Stimulated activated naive CD8-positive, alpha-beta T cell treated with anti-CD3 and anti-CD28 coated beads, Interleukin-15, amount 100 ng/mL, for 72 hours (primary cell): ENCODE results near the gene KCNK7.

ENCODE experiments used
- ATAC-seq: fragments of 150-1000 bp; cut with Tn5 transposase; 2 replicates; pipeline ENCODE4 v1.10.0; 2021; ENCODE audit warnings: mild to moderate bottlenecking, moderate library complexity
- DNase-seq, 2 donors: peaks; one replicate each; pipeline ENCODE4 v3.0.0; 2021 to 2022
- H3K27ac Mint-ChIP-seq, 2 donors: one replicate each; pipeline ENCODE4 v1.8.0; 2022; ENCODE audit warnings: mild to moderate bottlenecking in 2 of 2, mixed read lengths in 2 of 2, moderate library complexity in 2 of 2
- H3K27me3 Mint-ChIP-seq: one replicate; pipeline ENCODE4 v1.8.0; 2022; ENCODE audit warnings: mixed read lengths
- H3K4me1 Mint-ChIP-seq: one replicate; pipeline ENCODE4 v1.8.0; 2022; ENCODE audit warnings: mild to moderate bottlenecking, mixed read lengths
- H3K4me3 Mint-ChIP-seq, 2 donors: one replicate each; pipeline ENCODE4 v1.8.0; 2022; ENCODE audit warnings: mild to moderate bottlenecking in 2 of 2, mixed read lengths in 2 of 2, moderate library complexity in 1 of 2
- H3K9me3 Mint-ChIP-seq, 2 donors: one replicate each; pipeline ENCODE4 v1.8.0; 2022; ENCODE audit warnings: mixed read lengths in 2 of 2

The KCNK7 gene

DNA sequence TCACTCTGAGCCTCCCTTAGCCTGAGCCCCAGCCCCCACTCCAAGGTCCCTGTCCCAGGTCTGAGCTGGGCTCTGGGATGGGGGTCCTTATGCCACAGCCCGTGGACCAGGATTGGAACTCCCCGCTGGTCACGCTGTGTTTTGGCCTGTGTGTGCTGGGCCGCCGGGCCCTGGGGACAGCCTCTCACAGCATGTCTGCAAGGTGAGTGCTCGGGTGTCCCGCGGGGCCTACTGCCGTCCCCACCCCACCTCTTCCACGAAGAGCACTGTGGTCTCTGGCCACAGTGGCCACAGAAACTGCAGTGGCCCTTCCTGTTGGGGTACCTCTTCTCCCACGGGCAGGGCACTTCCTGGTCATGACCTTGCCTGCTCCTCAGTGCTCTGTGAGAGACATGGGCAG is 38.8 kb upstream of the KCNK7 start:
- Mint-ChIP-seq H3K27me3 (no peaks in the 10 kb centered on the region), H3K4me3 (no peak overlapping the region), H3K4me1 (peaks cover 46% of the 10 kb centered on the region), H3K9me3 (no peaks in the 10 kb centered on the region), H3K27ac (peak overlapping the region in 1 of 2 donors; percentile 69)
- DNase-seq, result no peak
- ATAC-seq, result no peak

DNA sequence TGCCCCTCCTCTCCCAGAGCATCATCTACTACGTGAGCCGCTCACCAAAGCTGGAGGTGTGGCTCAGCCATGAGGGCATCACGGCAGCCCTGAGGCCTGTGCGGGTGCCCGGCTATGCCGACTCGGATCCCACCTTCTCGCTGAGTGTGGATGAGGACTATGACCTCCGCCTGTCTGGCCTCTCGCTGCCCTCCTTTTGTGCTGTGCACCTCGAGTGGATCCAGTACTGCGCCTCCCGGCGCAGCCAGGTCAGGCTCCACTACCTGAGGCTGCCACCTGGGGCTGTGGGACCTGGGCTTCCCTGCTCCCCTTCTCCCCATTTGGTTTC is 38.5 kb upstream of the KCNK7 start:
- Mint-ChIP-seq H3K27ac (peak overlapping the region; percentile 69 to 84), H3K4me3 (no peak overlapping the region), H3K27me3 (no peaks in the 10 kb centered on the region)

DNA sequence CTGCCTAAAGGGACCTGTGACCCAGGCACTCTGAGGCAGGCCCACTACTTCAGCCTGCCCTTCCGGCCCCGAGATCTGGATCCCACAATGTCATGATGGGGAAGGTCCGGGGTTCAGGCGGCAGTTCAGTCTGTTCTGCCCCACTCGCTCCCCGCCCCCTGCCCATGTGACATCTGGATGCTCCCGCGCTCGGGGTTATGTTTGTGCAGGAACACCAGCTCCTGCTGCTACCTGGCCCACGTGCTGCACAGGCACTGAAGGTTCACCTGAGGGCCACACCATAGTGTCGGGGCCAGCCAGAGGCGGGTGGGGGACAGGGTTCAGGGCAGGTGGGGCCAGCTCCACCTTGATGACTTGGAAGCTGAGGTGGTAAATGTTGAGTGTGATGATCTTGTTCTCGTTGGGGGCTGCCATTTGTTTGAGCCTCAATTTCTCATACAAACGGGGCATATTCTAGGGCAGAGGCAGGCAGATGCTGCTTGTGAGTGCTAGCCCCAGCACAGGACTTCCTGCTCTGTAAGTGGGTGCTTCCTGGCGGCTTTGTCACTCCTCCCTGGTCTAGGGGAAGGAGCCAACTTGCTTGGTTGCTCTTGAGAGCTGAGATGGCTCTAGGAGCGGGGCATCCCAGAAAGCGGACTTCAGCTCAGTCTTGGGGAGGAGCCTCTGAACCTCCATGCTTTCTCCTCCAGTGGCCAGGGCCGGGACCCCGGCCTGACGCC is 37.9 kb upstream of the KCNK7 start:
- DNase-seq (no peak), ATAC-seq (no peak)
- Mint-ChIP-seq H3K27ac (peak overlapping the region in 1 of 2 donors; percentile 84), H3K4me3 (no peak overlapping the region), H3K27me3 (no peaks in the 10 kb centered on the region), H3K9me3 (no peaks in the 10 kb centered on the region), H3K4me1 (peaks cover 37% of the 10 kb centered on the region)

More for the DNA sequence above, 38.5 kb upstream of the KCNK7 start:
- DNase-seq (no peak), ATAC-seq (no peak)
- Mint-ChIP-seq H3K9me3 (no peaks in the 10 kb centered on the region), H3K4me1 (peaks cover 42% of the 10 kb centered on the region)

DNA sequence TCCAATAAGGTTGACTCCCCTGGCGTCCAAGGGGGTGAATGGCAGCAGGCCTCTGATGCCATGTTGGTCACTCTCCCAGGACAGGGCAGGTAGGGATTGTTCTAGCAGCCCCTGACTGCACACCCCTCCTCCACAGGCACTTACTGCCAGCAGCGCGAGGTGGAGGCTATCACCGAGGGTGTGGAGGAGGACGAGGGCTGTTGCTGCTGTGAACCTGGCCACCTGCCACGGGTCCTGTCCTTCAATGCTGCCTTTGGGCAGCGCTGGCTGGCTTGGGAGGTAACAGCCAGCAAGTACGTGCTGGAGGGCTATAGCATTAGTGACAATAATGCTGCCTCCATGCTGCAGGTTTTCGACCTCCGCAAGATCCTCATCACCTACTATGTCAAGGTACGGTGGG is 34.6 kb upstream of the KCNK7 start:
- no peak for ATAC-seq
- Mint-ChIP-seq H3K4me1 (peaks cover 27% of the 10 kb centered on the region), H3K27me3 (no peaks in the 10 kb centered on the region), H3K27ac (no peak overlapping the region), H3K4me3 (no peak overlapping the region), H3K9me3 (no peaks in the 10 kb centered on the region)
- no peak for DNase-seq

DNA sequence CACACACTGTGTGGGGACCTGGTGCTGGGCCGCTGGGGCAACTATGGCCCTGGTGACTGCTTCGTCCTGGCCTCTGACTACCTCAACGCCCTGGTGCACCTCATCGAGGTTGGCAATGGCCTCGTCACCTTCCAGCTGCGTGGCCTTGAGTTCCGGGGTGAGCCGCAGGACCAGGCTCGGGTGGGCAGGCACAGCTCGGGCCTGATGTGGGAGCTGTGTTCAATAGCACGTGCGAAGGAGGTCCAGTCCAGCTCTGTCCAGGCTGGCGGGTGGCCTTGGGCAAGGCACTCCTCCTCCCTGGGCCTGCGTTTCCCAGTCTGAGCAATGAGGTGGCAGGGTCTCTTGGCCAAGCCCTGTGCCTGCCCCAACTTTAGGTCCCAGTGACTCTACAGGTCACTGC is 34.0 kb upstream of the KCNK7 start:
- H3K27ac Mint-ChIP-seq, result no peak overlapping the region
- H3K9me3 Mint-ChIP-seq, result no peaks in the 10 kb centered on the region
- no peak for DNase-seq
- H3K27me3 Mint-ChIP-seq, result no peaks in the 10 kb centered on the region
- no peak overlapping the region for H3K4me3 Mint-ChIP-seq
- no peak for ATAC-seq
- peaks cover 28% of the 10 kb centered on the region for H3K4me1 Mint-ChIP-seq

DNA sequence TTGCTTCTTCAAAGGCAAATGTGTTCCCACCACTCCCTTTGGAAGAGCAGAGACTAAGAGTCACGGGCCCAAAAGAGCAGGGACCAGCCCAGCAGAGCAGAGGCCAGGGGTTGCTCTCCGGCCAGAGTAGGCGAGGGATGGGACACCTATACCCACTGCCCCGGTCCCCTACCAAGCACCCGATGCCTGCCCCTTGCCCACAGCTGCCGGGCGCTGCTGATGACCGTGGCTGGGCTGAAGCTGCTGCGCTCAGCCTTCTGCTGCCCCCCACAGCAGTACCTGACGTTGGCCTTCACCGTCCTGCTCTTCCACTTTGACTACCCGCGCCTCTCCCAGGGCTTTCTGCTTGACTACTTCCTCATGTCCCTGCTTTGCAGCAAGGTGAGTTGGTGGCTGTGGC is 31.6 kb upstream of the KCNK7 start:
- no peaks in the 10 kb centered on the region for H3K9me3 Mint-ChIP-seq
- H3K27me3 Mint-ChIP-seq, result no peaks in the 10 kb centered on the region
- peak overlapping the region in 1 of 2 donors; percentile 22 for H3K27ac Mint-ChIP-seq
- no peak for DNase-seq
- H3K4me3 Mint-ChIP-seq, result no peak overlapping the region
- ATAC-seq, result no peak
- H3K4me1 Mint-ChIP-seq, result peaks cover 15% of the 10 kb centered on the region

DNA sequence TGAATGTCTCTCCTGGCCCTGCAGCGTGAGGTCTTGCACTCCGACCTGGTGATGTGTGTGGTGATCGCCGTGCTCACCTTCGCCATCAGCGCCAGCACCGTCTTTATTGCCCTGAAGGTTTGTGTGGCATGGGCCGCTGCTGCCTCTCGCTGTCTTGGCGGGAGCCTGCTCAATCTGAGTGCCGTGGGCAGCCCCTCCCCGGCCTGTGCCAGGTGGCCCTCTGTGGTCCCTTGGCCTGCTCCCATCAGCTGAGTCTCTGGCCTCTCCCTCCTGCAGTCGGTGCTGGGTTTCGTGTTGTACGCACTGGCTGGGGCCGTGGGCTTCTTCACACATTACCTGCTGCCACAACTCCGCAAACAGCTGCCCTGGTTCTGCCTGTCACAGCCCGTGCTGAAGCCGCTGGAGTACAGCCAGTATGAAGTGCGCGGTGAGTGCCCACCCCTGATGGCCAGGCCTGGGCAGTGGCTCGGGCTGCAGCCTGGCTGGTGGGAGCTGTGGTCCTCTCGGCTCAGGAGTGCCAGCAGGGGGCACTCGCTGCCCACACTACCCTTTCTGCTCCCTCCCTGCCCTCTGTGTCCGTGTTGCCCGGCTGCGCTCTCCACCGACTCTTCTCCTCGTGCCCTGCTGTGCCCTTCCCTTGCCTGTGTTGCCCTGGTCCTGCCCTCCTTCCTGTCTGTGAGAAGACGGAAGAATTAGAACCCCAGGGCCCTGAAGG is 30.2 kb upstream of the KCNK7 start:
- Mint-ChIP-seq H3K27me3 (no peaks in the 10 kb centered on the region), H3K4me3 (no peak overlapping the region), H3K27ac (peak overlapping the region in 1 of 2 donors; percentile 64), H3K9me3 (no peaks in the 10 kb centered on the region), H3K4me1 (peaks cover 28% of the 10 kb centered on the region)
- ATAC-seq, result peak; percentile 81
- peak; percentile 56 for DNase-seq

DNA sequence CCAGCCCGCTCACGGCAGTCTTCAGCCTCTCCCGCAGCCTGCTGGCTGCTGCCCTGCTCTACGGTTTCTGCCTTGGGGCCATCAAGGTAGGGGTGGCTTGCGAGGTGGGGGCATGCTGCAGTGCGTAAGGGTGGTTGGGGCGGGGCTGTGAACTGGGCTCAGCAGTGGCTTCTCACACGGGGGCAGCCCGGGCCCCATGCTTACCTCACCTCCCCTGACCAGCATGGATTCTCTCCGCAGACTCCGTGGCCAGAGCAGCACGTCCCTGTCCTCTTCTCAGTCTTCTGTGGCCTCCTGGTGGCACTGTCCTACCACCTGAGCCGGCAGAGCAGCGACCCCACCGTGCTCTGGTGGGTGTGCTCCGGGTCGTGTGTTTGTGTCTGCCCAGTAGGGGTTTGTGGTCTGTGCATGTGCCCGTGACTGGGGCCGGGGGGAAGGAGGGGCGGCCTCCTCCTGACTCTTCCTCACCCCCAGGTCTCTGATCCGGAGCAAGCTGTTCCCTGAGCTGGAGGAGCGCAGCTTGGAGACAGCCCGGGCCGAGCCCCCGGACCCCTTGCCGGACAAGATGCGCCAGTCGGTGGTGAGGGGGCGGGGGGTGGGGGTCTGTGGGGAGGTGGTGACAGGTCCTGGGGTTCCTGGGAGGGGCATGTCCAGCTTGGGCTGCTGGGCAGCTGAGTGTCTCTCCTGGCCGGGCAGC is 29.5 kb upstream of the KCNK7 start:
- no peak overlapping the region for H3K4me3 Mint-ChIP-seq
- H3K4me1 Mint-ChIP-seq, result peaks cover 28% of the 10 kb centered on the region
- H3K27ac Mint-ChIP-seq, result peak overlapping the region in 1 of 2 donors; percentile 37
- no peaks in the 10 kb centered on the region for H3K27me3 Mint-ChIP-seq
- ATAC-seq (no peak), DNase-seq (no peak)
- H3K9me3 Mint-ChIP-seq, result no peaks in the 10 kb centered on the region

DNA sequence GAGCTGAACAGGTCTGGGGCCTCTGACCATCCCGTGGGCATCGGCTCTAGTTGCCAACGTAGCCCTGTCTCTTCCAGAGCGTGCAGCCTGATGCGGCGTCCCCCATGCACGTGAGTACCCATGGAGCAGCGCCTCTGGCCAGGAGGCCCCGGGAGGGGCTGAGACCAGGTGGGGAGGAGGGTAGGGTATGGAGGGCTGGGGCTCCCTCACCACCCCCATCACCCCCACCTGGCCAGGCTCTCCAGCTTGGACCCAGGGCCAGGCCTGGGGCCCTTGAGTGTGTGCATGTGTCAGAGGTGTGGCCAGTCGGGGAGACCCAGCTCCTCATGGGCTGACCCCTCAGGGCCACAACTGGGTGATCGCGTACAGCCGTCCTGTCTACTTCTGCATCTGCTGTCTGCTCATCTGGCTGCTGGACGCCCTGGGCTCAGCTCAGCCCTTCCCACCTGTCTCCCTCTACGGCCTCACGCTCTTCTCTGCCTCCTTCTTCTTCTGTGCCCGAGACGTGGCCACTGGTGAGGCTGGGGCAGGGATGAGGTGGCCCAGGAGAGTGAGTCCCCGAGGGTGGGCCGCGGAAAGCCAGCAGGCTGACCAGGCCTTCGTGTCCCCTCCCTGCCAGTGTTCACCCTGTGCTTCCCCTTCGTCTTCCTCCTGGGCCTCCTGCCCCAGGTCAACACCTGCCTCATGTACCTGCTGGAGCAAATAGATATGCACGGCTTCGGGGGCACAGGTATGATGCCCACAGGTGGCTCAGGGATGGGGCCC is 28.4 kb upstream of the KCNK7 start:
- ATAC-seq, result peak; percentile 19
- no peak overlapping the region for H3K4me3 Mint-ChIP-seq
- H3K27ac Mint-ChIP-seq, result no peak overlapping the region
- no peak for DNase-seq
- no peaks in the 10 kb centered on the region for H3K9me3 Mint-ChIP-seq
- H3K27me3 Mint-ChIP-seq, result no peaks in the 10 kb centered on the region
- H3K4me1 Mint-ChIP-seq, result peaks cover 34% of the 10 kb centered on the region

DNA sequence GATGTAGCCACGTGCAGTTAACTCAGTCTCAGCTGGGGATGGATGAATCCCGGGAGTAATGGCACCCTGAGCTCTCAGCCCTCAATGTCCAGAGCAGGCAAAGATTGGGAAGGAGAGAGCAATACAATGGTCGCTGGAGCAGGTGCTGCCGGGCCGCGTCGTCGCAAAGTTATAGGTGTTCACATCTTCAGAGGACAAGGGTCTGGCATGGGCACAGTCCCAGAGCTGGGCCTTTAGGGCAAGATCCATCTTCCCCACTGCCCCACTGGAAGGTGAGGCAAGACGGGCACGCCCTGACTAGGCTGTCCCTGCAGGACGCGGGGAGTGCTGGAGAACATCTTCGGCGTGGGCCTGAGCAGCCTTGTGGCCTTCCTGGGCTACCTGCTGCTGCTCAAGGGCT is 27.6 kb upstream of the KCNK7 start:
- Mint-ChIP-seq H3K9me3 (no peaks in the 10 kb centered on the region), H3K4me1 (peaks cover 43% of the 10 kb centered on the region), H3K27me3 (no peaks in the 10 kb centered on the region), H3K27ac (peak overlapping the region in 1 of 2 donors; percentile 49), H3K4me3 (no peak overlapping the region)
- ATAC-seq (no peak), DNase-seq (no peak)

DNA sequence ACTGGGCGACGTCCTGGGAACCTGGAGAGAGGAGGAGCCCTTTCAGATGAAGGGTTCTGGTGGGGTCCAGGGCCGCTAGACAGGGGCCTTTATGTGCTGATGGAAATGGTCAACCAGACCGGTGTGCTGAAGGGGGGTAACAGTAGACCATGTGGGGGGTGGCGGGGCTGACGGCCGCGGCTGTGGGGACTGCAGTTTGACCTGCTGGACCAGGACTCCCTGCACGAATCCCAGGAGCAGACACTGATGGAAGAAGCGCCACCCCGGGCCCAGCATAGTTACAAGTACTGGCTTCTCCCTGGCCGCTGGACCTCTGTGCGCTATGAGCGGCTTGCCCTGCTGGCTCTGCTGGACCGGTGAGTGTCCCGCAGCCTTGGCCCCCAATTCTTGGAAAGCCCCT is 26.4 kb upstream of the KCNK7 start:
- no peak overlapping the region for H3K4me3 Mint-ChIP-seq
- no peak for ATAC-seq
- no peaks in the 10 kb centered on the region for H3K27me3 Mint-ChIP-seq
- H3K4me1 Mint-ChIP-seq, result peaks cover 55% of the 10 kb centered on the region
- DNase-seq, result no peak
- no peaks in the 10 kb centered on the region for H3K9me3 Mint-ChIP-seq
- H3K27ac Mint-ChIP-seq, result no peak overlapping the region

DNA sequence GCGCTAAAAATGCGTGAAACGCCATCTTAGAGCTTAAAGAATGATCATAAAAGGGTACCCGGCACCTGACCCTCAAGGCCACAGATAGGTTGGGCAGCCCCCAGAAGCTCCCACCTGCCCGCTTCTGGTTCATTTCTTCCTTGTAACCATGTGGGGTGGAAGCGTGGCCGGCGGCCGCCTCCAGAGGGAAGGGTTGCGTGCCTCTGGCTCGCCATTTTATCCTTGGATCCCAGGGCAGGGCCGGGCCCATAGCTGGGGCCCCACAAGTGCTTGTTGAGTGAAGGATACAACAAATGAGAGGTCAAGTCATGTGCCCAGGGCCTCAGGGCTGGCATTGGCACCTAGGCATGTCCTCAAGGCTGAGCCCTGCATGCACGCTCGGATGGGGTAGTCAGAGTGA is 25.9 kb upstream of the KCNK7 start:
- DNase-seq, result no peak
- Mint-ChIP-seq H3K4me3 (no peak overlapping the region), H3K27ac (no peak overlapping the region), H3K9me3 (no peaks in the 10 kb centered on the region), H3K4me1 (peaks cover 60% of the 10 kb centered on the region), H3K27me3 (no peaks in the 10 kb centered on the region)
- ATAC-seq, result no peak

DNA sequence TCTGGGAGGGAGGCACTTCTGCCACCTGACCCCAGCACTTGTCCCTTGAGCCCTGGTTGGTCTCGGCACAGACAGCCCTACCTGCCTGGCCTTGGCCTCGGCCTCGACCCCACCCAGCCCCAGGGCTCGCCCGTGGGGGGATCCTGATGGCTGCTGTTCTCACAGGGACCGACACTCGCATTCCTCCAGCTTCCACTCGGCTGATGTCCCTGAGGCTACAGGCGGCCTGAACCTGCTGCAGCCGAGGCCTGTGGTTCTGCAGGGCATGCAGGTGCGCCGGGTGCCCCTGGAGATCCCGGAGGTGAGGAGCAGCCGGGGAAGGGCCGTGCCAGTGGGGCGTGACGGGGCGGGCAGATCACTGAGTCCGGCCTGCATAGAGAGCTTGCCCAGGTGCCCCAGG is 25.1 kb upstream of the KCNK7 start:
- no peak for ATAC-seq
- DNase-seq, result no peak
- Mint-ChIP-seq H3K4me3 (no peak overlapping the region), H3K27ac (no peak overlapping the region), H3K27me3 (no peaks in the 10 kb centered on the region), H3K4me1 (peaks cover 55% of the 10 kb centered on the region), H3K9me3 (no peaks in the 10 kb centered on the region)

DNA sequence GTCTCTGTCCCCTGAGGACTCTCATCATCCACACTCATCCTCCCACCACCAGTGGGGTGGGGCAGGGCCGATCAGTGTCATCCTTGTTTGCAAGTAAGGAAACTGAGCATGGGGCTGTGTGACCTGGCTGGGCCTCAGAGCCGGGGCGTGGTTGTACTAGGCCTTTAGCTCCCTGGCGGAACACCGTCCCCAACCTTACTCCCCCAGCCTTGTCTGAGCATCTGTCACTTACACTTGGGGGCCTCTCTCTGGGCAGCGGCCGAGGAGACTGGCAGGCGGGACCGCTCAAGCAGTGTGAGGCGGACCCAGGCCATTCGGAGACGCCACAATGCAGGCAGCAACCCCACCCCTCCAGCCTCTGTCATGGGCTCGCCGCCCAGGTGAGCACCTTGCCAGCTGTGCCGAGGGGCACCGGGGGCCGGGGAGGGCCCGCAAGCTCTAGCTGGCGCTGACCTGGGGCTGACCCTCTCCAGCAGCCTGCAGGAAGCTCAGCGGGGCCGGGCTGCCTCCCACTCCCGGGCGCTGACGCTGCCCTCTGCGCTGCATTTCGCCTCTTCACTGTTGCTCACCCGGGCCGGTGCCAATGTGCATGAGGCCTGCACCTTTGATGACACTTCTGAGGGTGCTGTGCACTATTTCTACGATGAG is 23.8 kb upstream of the KCNK7 start:
- no peaks in the 10 kb centered on the region for H3K9me3 Mint-ChIP-seq
- H3K4me3 Mint-ChIP-seq, result peak overlapping the region in 1 of 2 donors; percentile 5
- DNase-seq (no peak), ATAC-seq (no peak)
- no peaks in the 10 kb centered on the region for H3K27me3 Mint-ChIP-seq
- peaks cover 49% of the 10 kb centered on the region for H3K4me1 Mint-ChIP-seq
- no peak overlapping the region for H3K27ac Mint-ChIP-seq

DNA sequence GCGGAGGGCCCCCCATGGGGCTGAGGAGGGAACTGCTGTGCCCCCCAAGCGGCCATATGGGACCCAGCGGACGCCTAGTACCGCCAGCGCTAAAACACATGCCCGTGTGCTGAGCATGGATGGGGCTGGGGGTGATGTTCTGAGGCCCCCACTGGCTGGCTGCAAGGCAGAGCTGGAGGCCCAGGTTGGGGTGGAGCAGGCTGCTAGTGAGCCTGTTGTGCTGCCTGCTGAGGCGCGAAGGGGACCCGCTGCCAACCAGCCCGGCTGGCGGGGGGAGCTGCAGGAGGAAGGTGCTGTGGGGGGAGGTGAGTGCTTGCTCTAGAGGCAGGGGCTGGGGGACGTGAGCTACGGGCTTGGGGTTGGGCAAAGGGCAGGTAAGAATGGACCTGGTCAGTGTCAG is 23.2 kb upstream of the KCNK7 start:
- Mint-ChIP-seq H3K4me1 (peaks cover 49% of the 10 kb centered on the region), H3K9me3 (no peaks in the 10 kb centered on the region), H3K27ac (peak overlapping the region in 1 of 2 donors; percentile 91), H3K27me3 (no peaks in the 10 kb centered on the region), H3K4me3 (peak overlapping the region in 1 of 2 donors; percentile 15)
- no peak for DNase-seq
- no peak for ATAC-seq
